ENCODE data around the gene QRICH1. TPM values are rescaled to one million over a fixed set of nuclear protein-coding genes. Genes with fewer than 3 reads are reported as not detected.

Gene QRICH1
- polyA plus RNA-seq, 1 donor, result 58.0 TPM

DNA sequence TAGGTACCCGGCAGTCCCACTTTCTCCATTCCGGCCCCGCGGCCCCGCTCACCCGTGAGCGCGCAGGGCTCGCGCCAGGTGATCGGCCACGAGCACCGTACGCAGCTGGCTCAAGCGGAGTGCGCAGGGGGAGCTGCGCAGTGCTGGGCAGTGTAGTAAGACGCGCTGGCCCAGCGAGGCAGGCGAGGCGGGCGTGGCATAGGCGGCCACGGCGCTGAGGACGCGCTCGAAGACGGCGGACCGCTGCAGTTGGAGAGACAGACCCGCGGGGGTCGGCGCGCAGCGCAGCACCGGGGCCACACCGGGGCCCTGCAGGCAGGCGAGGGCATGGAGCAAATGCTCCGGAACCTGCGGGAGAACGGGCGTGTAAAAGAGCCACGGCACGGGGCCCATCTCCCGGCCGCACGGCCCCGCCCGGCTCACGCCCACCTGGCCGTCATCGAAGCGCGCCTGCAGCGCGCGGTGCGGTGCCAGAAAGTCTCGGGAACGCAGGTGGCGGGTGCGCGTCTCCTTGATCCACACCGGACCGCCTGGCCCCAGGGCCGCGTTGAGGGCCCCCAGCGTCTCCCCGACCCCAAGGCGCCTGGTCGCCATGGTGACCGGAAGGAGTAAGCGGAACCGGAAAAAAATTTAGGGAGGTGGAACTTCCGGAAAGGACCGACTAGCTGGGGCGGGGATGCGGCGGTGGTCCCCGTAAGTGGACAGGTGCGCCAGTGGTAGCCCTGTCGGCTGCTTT, 75.7 kb downstream of the QRICH1 start, which contains the start of gene DALRD3:
Gene DALRD3 (minus strand): TSS at position 610 of the 736 bp plus-strand sequence. CDS start 16 bp downstream, at position 594.
- Histone ChIP-seq H3K27me3 (ENCODE audit: control insufficient read depth, insufficient read depth, low read length) (no peaks in the 10 kb centered on the region), H3K4me3 (ENCODE audit: low read length) (peak within 1 kb of the TSS; percentile 78), H3K4me1 (ENCODE audit: control insufficient read depth, insufficient read depth, low read length) (peaks cover 25% of the 10 kb centered on the region), H3K36me3 (ENCODE audit: control insufficient read depth, insufficient read depth, low read length) (peaks cover 35% of the 10 kb centered on the region), H3K27ac (ENCODE audit: low read length) (peak within 1 kb of the TSS; percentile 80), H3K9me3 (ENCODE audit: control insufficient read depth, low read depth, low read length) (peaks cover 3% of the 10 kb centered on the region)
- WGBS (ENCODE audit: insufficient coverage, low lambda C conversion rate), result no CpG with 5 or more reads among the region's 85 CpGs
- DNase-seq, result peak; percentile 56 to 83

DNA sequence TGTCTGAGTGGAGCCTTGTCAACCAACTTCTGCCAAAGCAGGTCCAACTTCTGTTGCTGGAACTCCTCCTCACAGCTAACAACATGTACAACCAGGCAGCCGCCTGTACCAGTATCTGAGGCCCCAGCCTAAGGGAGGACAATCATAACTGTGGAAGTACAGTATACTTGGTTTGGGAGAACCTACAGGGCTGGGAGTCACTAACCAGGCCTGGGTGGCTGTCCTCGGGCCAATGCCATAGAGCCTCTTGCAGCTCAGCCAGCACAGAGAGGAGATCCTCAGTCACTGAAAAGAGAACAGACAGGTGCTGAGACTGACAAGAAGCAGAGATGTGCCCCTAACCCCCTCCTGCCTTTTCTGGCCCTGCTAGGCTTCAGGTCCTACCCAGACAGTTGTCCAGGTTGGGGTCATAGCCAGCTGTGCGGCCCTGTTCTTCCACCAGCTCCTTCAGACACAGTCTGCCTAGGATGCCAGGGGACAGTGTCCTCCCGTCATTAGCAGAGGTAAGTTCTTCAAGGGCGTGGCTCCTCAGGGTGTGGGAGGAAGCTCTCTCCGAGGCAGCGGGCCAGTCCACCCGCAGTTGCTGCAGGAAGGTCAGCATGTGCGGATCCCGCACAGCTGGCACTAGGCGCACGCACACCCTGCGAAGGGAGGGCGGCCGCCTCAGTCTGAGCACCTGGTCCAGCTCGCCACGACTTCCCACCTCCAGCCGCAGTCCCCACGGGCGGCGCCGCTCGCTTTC, 76.5 kb downstream of the QRICH1 start:
- peaks cover 19% of the 10 kb centered on the region for H3K4me1 ChIP-seq (ENCODE audit: control insufficient read depth, insufficient read depth, low read length)
- no peaks in the 10 kb centered on the region for H3K27me3 ChIP-seq (ENCODE audit: control insufficient read depth, insufficient read depth, low read length)
- H3K9me3 ChIP-seq (ENCODE audit: control insufficient read depth, low read depth, low read length), result peaks cover 3% of the 10 kb centered on the region
- peak in 1 of 2 donors; percentile 29 for DNase-seq
- peaks cover 42% of the 10 kb centered on the region for H3K36me3 ChIP-seq (ENCODE audit: control insufficient read depth, insufficient read depth, low read length)
- no CpG with 5 or more reads among the region's 23 CpGs for WGBS (ENCODE audit: insufficient coverage, low lambda C conversion rate)
- peak overlapping the region; percentile 78 for H3K4me3 ChIP-seq (ENCODE audit: low read length)
- peak overlapping the region; percentile 80 for H3K27ac ChIP-seq (ENCODE audit: low read length)

DNA sequence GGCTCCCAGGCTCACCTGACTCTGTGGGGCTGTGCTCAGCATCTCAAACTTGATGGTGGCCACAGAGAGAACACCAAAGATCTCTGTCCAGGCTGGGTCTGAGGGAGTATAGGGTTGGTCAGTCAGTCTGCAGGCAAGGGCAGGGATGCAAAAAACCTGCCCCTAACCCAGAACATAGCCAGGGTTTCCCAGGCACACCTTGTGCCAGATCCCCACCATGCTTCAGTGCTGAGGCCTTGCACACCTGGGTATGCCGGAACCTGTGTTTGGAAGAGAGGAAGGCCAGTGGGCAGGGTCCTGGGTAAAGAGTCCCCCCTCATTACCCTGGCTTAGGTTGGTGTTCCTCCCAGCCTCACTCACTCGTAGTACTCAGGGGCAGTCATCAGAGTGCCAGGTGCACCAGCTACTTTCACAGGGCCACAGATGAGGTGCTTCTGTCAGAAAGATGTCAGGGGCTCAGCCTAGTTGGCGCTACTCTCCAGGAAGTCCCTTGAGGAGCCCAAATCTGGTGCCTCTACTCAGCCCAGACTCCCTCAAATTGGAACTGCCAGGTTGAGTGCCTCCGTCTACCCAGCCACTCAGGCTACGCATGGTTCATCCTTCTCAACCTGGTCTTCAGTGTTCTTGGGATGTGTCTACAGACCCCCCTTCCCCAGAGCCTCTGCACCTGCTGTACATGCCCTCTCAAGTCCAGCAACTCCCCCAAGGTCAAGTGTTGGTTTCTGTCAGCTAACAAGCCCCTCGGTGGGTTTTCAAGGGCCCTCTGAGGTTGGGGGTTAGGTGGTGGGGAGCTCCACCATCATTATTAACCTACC, 77.2 kb downstream of the QRICH1 start:
- no peak for DNase-seq
- Histone ChIP-seq H3K4me3 (ENCODE audit: low read length) (no peak overlapping the region), H3K27ac (ENCODE audit: low read length) (no peak overlapping the region), H3K27me3 (ENCODE audit: control insufficient read depth, insufficient read depth, low read length) (no peaks in the 10 kb centered on the region), H3K9me3 (ENCODE audit: control insufficient read depth, low read depth, low read length) (peaks cover 3% of the 10 kb centered on the region), H3K4me1 (ENCODE audit: control insufficient read depth, insufficient read depth, low read length) (peaks cover 19% of the 10 kb centered on the region), H3K36me3 (ENCODE audit: control insufficient read depth, insufficient read depth, low read length) (peaks cover 50% of the 10 kb centered on the region)
- no CpG with 5 or more reads among the region's 6 CpGs for WGBS (ENCODE audit: insufficient coverage, low lambda C conversion rate)

DNA sequence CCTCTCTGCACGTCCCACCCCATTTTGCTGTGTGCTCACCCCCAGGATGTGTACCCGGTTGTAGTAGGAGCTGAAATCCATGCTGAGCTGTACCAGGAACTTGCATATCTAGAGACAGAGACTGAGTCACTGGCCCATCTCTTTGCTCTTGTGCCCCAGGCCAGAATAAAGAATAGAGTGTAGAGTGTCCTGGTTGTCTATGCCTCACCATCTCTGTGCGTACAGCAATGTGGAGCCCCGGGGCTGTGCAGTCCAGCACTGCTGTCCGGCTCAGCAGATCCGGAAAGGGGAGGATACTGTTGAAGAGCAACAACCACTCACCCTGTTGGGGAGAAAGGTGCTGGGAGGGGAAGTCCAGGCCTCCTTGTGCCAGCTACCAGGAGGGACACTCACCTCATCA, 78.1 kb downstream of the QRICH1 start:
- WGBS (ENCODE audit: insufficient coverage, low lambda C conversion rate), result no CpG with 5 or more reads among the region's 6 CpGs
- Histone ChIP-seq H3K9me3 (ENCODE audit: control insufficient read depth, low read depth, low read length) (peaks cover 3% of the 10 kb centered on the region), H3K4me1 (ENCODE audit: control insufficient read depth, insufficient read depth, low read length) (peaks cover 19% of the 10 kb centered on the region), H3K27ac (ENCODE audit: low read length) (no peak overlapping the region), H3K4me3 (ENCODE audit: low read length) (no peak overlapping the region), H3K27me3 (ENCODE audit: control insufficient read depth, insufficient read depth, low read length) (no peaks in the 10 kb centered on the region), H3K36me3 (ENCODE audit: control insufficient read depth, insufficient read depth, low read length) (peaks cover 56% of the 10 kb centered on the region)
- no peak for DNase-seq

DNA sequence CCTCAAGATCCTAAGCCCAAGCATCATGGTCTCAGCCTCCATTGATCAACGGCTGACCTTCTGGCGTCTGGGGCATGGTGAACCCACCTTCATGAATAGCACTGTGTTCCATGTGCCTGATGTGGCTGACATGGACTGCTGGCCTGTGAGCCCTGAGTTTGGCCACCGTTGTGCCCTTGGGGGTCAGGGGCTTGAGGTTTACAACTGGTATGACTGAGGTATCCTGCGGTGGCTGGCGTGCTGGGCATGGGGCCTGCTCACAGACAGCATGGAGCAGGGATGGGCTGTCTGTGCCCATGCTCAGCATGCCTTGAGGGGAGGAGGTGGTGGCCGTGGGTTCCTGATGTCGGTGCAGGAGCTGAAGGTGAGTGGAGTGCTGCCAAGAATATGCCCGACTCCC, 78.8 kb downstream of the QRICH1 start:
- Histone ChIP-seq H3K9me3 (ENCODE audit: control insufficient read depth, low read depth, low read length) (peaks cover 3% of the 10 kb centered on the region), H3K4me3 (ENCODE audit: low read length) (no peak overlapping the region), H3K27me3 (ENCODE audit: control insufficient read depth, insufficient read depth, low read length) (no peaks in the 10 kb centered on the region), H3K27ac (ENCODE audit: low read length) (no peak overlapping the region), H3K4me1 (ENCODE audit: control insufficient read depth, insufficient read depth, low read length) (peaks cover 19% of the 10 kb centered on the region), H3K36me3 (ENCODE audit: control insufficient read depth, insufficient read depth, low read length) (peaks cover 56% of the 10 kb centered on the region)
- no CpG with 5 or more reads among the region's 8 CpGs for WGBS (ENCODE audit: insufficient coverage, low lambda C conversion rate)
- DNase-seq, result no peak

DNA sequence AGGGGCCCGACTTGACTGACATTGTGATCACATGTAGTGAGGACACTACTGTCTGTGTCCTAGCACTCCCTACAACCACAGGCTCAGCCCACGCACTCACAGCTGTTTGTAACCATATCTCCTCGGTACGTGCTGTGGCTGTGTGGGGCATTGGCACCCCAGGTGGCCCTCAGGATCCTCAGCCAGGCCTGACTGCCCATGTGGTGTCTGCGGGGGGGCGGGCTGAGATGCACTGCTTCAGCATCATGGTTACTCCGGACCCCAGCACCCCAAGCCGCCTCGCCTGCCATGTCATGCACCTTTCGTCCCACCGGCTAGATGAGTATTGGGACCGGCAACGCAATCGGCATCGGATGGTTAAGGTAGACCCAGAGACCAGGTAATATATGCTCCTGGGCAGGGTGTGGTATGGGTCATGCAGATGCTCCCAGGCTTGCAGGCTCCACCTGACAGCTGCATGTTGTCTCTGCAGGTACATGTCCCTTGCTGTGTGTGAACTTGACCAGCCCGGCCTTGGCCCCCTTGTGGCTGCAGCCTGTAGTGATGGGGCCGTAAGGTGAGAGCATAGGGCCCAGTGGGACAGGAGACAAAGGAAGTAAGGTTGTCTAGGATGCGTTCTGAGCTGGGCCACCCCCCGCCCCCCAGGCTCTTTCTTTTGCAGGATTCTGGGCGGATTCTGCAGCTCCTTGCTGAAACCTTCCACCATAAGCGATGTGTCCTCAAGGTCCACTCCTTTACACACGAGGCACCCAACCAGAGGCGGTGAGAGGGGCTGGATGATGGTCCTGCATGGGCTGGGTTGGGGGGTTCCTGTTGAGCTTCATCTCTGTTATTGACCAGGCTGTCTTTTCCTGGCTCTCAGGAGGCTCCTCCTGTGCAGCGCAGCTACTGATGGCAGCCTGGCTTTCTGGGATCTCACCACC, 79.9 kb downstream of the QRICH1 start:
- no CpG with 5 or more reads among the region's 24 CpGs for WGBS (ENCODE audit: insufficient coverage, low lambda C conversion rate)
- peaks cover 3% of the 10 kb centered on the region for H3K9me3 ChIP-seq (ENCODE audit: control insufficient read depth, low read depth, low read length)
- H3K4me1 ChIP-seq (ENCODE audit: control insufficient read depth, insufficient read depth, low read length), result peaks cover 9% of the 10 kb centered on the region
- H3K27me3 ChIP-seq (ENCODE audit: control insufficient read depth, insufficient read depth, low read length), result no peaks in the 10 kb centered on the region
- H3K4me3 ChIP-seq (ENCODE audit: low read length), result no peak overlapping the region
- peak in 1 of 2 donors; percentile 41 for DNase-seq
- H3K36me3 ChIP-seq (ENCODE audit: control insufficient read depth, insufficient read depth, low read length), result peaks cover 59% of the 10 kb centered on the region
- no peak overlapping the region for H3K27ac ChIP-seq (ENCODE audit: low read length)

DNA sequence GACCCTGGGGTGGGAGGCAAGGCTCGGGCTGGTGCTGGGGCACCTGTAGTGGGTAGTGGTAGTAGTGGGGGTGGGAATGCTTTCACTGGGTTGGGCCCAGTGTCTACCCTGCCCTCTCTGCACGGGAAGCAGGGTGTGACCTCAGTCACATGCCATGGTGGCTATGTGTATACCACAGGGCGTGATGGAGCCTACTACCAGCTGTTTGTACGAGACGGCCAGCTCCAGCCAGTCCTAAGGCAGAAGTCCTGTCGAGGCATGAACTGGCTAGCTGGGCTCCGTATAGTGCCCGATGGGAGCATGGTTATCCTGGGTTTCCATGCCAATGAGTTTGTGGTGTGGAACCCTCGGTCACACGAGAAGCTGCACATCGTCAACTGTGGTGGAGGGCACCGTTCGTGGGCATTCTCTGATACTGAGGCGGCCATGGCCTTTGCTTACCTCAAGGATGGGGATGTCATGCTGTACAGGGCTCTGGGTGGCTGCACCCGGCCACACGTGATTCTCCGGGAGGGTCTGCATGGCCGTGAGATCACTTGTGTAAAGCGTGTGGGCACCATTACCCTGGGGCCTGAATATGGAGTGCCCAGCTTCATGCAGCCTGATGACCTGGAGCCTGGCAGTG, 80.6 kb downstream of the QRICH1 start:
- no peaks in the 10 kb centered on the region for H3K27me3 ChIP-seq (ENCODE audit: control insufficient read depth, insufficient read depth, low read length)
- peaks cover 12% of the 10 kb centered on the region for H3K4me1 ChIP-seq (ENCODE audit: control insufficient read depth, insufficient read depth, low read length)
- H3K27ac ChIP-seq (ENCODE audit: low read length), result no peak overlapping the region
- H3K9me3 ChIP-seq (ENCODE audit: control insufficient read depth, low read depth, low read length), result peaks cover 3% of the 10 kb centered on the region
- peaks cover 59% of the 10 kb centered on the region for H3K36me3 ChIP-seq (ENCODE audit: control insufficient read depth, insufficient read depth, low read length)
- WGBS (ENCODE audit: insufficient coverage, low lambda C conversion rate), result no CpG with 5 or more reads among the region's 19 CpGs
- H3K4me3 ChIP-seq (ENCODE audit: low read length), result no peak overlapping the region
- no peak for DNase-seq

DNA sequence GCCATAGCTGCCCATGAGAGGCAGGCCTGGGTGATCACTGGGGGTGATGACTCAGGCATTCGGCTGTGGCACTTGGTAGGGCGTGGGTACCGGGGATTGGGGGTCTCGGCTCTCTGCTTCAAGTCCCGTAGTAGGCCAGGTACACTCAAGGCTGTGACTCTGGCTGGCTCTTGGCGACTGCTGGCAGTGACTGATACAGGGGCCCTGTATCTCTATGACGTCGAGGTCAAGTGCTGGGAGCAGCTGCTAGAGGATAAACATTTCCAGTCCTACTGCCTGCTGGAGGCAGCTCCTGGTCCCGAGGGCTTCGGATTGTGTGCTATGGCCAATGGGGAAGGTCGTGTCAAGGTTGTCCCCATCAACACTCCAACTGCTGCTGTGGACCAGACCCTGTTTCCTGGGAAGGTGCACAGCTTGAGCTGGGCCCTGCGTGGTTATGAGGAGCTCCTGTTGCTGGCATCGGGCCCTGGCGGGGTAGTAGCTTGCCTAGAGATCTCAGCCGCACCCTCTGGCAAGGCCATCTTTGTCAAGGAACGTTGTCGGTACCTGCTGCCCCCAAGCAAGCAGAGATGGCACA, 81.3 kb downstream of the QRICH1 start:
- Histone ChIP-seq H3K36me3 (ENCODE audit: control insufficient read depth, insufficient read depth, low read length) (peaks cover 59% of the 10 kb centered on the region), H3K9me3 (ENCODE audit: control insufficient read depth, low read depth, low read length) (no peaks in the 10 kb centered on the region), H3K27ac (ENCODE audit: low read length) (no peak overlapping the region), H3K4me3 (ENCODE audit: low read length) (no peak overlapping the region), H3K27me3 (ENCODE audit: control insufficient read depth, insufficient read depth, low read length) (no peaks in the 10 kb centered on the region), H3K4me1 (ENCODE audit: control insufficient read depth, insufficient read depth, low read length) (peaks cover 13% of the 10 kb centered on the region)
- WGBS (ENCODE audit: insufficient coverage, low lambda C conversion rate), result no CpG with 5 or more reads among the region's 17 CpGs
- DNase-seq, result no peak

DNA sequence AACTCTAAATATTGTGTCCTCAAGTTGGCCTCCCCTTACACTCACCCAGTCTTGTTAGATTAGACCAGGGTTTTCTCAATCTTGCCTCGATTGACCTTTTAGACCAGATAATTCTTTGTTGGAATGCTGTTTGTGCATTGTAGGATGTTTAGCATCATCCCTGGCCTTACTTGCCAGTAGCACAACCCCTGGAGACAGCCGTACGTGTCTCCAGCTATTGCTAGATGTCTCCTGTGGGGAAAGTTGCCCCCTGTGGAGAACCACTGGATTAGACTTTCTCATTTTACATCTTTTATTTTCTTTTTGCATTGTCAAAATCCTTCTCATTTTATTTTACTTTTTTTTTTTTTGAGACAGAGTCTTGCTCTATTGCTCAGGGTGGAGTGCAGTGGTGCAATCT, 84.5 kb downstream of the QRICH1 start:
- H3K4me1 ChIP-seq (ENCODE audit: control insufficient read depth, insufficient read depth, low read length), result peaks cover 23% of the 10 kb centered on the region
- H3K27ac ChIP-seq (ENCODE audit: low read length), result no peak overlapping the region
- H3K27me3 ChIP-seq (ENCODE audit: control insufficient read depth, insufficient read depth, low read length), result no peaks in the 10 kb centered on the region
- H3K4me3 ChIP-seq (ENCODE audit: low read length), result no peak overlapping the region
- H3K36me3 ChIP-seq (ENCODE audit: control insufficient read depth, insufficient read depth, low read length), result peaks cover 44% of the 10 kb centered on the region
- WGBS (ENCODE audit: insufficient coverage, low lambda C conversion rate), result no CpG with 5 or more reads among the region's 3 CpGs
- no peaks in the 10 kb centered on the region for H3K9me3 ChIP-seq (ENCODE audit: control insufficient read depth, low read depth, low read length)
- DNase-seq, result no peak

Data from large intestine (tissue), 3 donors.